Measurements from ENCODE around the gene EEPD1.
A peak's percentile ranks its signal among the peaks of the same experiment; 100 is the strongest.

Gene EEPD1

GRCh38 chr7:36190447-36191291, 37.6 kb downstream of the EEPD1 start:
- DNase-seq (ENCODE audit: low read depth), result no peak

DNA sequence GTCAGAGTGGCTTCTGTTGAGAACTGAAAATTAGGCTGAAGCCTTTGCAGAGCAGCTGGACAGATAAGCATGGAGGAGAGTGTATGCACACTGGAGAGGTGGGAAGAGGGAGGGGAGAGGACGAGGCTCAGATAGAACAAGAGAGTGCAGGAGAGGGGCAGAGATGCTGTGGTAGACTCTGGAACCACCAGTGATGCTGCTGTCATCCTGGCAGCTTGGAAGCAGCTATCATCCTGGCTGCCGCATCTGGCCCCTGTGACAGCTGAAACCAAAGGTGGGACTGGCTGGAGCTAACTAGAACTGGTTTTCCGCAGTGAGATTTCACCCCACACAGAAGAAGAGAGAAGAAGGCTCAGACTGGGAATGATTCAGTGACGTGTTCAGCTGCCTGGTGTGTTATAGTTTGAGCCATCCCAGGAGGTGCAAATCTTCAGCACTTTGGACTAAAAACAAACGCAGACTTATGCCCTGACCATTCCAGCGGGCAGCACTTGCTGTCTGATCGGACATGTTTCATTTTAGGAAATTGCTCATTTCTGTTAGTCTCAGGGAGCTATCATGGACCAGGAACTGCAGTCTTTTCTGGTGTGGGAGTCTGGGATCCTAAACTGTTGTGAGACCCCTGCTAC, 38.4 kb downstream of the EEPD1 start:
- DNase-seq (ENCODE audit: low read depth), result no peak

DNA sequence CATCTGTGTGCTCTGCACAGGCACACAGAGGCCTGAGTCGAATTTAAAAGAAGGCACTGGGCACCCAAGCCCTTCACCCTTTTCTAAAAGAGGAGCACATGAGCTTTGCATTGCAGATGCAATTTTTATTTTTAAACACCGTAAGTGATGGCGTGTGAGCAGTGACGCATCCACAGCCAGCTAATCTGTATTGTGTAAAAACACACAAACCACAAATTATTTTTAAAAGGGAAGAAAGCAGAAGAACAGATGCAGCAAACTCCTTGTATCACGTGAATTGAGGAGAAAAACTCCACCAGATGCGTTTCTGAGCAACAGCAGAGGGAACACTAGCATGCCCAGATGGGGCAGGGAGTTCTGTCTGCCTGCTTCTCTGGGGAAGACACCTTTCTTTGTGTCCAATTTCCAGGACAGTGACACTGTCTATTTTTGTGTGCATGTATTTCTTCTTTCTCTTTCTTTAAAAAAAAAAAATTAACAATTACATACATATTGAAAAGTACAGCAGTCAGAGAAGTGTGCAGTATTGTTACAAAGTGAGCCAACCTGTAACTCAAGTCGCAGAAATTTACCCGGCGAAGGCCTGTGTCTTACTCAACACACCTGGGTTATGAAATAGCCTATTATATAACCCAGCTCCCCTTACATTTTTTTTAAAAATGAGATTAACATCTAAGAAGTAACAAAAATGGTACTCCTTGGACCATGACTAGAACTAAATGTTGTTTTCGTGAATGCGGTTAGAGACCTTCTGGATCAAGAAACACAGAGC, 39.2 kb downstream of the EEPD1 start:
- DNase-seq (ENCODE audit: low read depth), result peak; percentile 89

DNA sequence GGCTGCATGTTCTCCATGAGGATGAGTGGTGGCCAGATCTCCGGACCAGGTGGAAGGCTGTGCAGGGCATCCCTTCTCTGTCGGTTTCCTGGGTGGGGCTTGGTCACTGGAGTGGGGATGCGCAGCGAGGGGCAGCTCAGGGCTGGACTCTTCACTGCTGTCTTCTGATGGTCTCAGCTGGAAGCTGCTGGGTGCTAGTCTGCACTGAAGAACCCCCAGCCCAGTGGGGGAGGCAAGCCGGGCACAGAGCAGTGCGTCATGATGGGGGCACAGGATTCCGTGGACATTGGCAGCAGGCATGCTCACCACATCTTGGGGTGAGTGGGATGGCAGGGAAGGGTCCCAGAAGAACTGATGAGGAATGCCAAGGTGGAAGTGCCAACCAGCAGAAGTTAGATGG, 39.8 kb downstream of the EEPD1 start:
- no peak for DNase-seq (ENCODE audit: low read depth)

DNA sequence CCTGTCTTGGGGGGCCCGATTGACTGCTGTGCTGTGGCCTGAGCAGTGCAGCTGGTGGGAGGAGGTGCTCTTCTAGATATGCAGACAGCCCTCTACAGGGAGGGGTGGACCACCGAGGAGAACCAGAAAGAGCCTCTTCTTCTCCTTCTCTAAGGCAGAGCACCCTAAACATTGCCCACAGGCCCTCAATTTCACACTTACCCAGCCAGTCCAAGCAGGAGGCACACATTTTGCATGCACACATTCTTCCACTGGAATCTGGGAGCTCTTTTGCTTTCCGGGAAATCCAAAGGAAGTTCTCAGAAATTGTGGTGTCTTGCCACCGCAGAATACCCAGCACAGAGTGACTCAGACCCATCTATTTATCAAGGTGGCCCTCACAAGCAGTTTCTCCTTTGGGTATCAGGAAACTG, 45.8 kb downstream of the EEPD1 start:
- DNase-seq (ENCODE audit: low read depth), result no peak

- no peak for DNase-seq (ENCODE audit: low read depth)
Measured at GRCh38 chr7:36199329-36199728, 46.3 kb downstream of the EEPD1 start.

DNA sequence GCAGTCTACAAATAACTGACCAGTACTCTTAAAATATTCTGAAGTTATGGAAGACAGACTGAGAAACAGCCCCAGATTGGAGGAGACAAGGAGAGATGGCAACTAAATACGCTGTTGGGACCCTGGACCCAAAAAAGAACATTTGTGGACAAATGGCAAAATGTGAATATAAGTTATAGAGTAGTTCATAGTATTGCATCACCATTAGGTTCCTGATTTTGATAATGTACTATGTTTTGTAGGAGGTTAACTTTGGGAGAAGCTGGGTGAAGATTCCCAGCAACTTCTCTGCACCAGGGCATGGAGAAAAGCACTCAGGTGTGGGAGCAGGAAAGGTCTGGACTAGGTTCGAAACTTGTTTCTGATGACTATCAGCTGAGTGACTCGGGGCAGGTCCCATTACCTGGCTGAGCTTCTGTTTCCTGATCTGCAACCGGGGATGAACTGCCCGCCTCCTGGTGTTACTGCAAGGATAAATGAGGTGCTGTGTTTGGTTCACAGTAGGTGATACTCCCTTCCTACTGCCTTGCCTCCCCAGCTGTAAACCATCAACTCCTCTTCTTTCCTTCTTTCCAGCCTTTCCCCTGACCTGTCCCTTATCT, 48.2 kb downstream of the EEPD1 start:
- no peak for DNase-seq (ENCODE audit: low read depth)

DNA sequence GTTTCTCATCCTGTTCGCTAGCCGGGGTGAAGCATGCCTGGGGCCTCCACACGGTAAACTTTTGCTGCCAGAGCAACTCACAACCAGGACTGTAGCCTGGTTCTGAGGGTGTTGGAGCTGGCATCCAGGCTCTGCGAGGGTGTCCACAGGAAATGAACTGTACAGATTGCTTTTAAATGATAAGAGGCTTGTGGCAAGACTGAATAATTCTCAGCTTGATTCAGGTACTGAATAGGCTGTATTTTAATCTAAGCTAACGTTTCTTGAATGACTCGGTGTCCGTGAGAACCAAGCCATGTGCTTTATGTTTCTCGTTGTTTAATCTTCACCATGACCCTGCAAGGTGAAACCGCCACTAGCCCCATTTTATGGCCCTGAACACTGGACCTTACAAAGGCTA, 49.3 kb downstream of the EEPD1 start:
- no peak for DNase-seq (ENCODE audit: low read depth)

- no peak for DNase-seq (ENCODE audit: low read depth)
Measured at GRCh38 chr7:36203071-36203790, 50.2 kb downstream of the EEPD1 start.

- no peak for DNase-seq (ENCODE audit: low read depth)
Measured at GRCh38 chr7:36204044-36204663, 51.1 kb downstream of the EEPD1 start.

- no peak for DNase-seq (ENCODE audit: low read depth)
Measured at GRCh38 chr7:36204929-36205635, 52.0 kb downstream of the EEPD1 start.

DNA sequence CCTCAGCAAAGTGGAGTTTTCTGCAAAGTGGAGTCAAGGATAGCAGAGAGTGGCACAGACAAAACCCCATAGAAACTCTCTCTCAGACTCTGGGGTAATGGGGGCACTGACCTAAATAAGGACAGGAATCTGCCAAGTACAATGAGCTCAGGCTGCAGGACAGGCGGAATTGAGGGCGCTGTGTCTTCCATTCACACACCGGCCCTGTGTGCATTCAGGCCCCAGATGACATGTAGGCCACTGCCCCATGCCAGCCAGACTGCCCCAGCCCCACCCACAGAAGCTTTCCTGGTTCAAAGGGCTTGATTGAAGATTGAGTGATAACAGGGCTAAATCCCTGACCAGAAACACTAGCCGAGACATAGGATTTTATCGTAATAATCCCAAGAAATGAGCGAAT, 52.7 kb downstream of the EEPD1 start:
- DNase-seq (ENCODE audit: low read depth), result no peak

DNA sequence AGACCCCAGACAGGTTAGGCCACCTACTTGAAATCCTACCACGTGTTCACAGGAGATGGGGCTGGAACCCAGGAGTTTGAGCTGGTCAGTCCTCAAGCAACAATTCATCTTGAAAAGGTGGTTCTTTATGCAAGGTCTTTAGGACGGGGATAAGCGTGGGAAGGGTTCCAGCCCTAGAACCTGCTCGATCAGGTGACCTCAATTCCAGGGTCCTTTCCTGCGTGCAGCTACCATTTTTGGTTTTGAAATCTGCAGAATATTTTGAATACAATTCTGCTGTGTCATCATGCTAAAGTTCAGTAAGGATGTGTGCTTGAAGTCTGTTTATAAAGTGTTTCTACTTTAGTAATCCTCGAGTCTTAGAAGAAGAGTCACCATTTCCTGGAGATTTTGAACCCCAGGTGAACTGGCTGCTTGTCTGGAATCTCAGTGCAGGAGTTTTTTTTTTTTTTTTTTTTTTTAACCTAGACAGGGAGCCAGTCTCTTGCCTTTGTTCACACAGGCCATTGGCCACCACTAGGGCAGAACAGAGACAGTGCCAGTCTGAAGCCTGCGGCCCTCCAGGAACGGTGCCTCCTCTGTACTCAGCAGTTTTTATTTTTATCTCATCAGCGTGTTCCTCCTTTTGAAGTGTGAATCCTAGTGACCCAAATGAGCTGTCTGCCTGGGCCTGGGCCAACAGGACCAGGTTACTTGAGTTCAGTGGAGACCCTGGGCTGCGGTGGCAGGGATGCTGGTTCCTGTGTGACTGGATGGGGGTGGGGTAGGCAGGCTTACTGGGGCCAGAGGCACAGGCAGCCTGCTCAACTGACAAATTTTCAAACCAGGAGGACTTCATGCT, 54.6 kb downstream of the EEPD1 start:
- peak; percentile 29 for DNase-seq (ENCODE audit: low read depth)

DNA sequence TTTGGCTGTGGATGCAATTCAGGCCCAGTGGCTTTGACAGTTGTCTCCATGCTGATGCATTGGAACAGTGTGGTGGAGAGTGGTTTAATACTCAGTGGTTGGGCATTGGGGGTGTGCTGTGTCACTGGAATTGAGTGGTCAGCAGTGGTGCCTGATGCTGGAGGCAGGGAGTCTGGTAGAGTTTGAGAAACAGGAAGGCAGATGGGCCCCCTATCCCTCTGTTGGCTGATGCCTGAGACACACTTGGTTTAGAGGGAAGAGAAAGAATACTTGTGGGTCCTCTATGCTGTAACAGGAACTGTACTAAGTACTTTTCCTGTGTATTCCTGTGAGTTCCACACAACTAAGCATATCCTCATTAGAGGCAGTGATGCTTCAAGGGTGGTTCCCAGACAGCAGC, 55.4 kb downstream of the EEPD1 start:
- DNase-seq (ENCODE audit: low read depth), result no peak

GRCh38 chr7:36208997-36209813, 56.2 kb downstream of the EEPD1 start:
- DNase-seq (ENCODE audit: low read depth), result no peak

- DNase-seq (ENCODE audit: low read depth), result no peak
Measured at GRCh38 chr7:36209814-36210183, 56.7 kb downstream of the EEPD1 start.

- DNase-seq (ENCODE audit: low read depth), result no peak
Measured at GRCh38 chr7:36210291-36210922, 57.4 kb downstream of the EEPD1 start.
